ENCODE results near the gene SPOUT1. TPM values are rescaled to one million over a fixed set of nuclear protein-coding genes. Genes with fewer than 3 reads are reported as not detected.

The SPOUT1 gene
- total RNA-seq, 1 donor from 2014 or later, result 11.0 TPM

DNA sequence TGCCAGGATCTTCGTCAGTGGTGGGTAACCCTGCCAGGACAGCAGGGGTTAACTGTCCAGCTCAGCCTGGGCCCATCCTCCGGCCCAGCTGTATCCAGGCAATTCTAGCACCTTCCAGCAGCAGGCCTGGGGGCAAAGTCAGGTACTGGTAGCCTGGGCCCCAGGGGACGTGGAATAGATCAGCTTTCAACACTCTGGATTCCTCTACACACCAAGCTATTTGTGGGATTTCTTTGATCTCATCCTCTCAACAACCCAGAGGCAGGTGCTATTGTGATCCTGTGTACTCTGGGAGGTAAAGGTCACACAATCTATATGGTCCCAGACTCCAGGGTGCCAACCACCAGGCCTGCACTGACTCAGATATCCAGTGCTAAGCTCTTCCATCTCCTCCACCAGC lies 8.7 kb upstream of the SPOUT1 start:
- no peak overlapping the region for H3K9ac ChIP-seq (ENCODE audit: low read depth in 1 of 3, low read length in 3 of 3)
- no peak overlapping the region for H3K4me3 ChIP-seq (ENCODE audit: low read length in 3 of 3)
- H3K36me3 ChIP-seq (ENCODE audit: control insufficient read depth in 3 of 3, insufficient read depth in 3 of 3, low read length in 3 of 3), result peaks cover 8 to 31% (median 28%) of the 10 kb centered on the region in 3 donors
- H3K9me3 ChIP-seq (ENCODE audit: control insufficient read depth in 3 of 3, low read length in 3 of 3), result no peaks in the 10 kb centered on the region
- no peak overlapping the region for H3K27ac ChIP-seq (ENCODE audit: low read depth, low read length)
- no peaks in the 10 kb centered on the region for H3K27me3 ChIP-seq (ENCODE audit: control insufficient read depth in 3 of 3, insufficient read depth in 3 of 3, low read length in 3 of 3)
- H3K4me1 ChIP-seq (ENCODE audit: control insufficient read depth in 3 of 3, insufficient read depth in 3 of 3, low read length in 3 of 3), result no peaks in the 10 kb centered on the region

DNA sequence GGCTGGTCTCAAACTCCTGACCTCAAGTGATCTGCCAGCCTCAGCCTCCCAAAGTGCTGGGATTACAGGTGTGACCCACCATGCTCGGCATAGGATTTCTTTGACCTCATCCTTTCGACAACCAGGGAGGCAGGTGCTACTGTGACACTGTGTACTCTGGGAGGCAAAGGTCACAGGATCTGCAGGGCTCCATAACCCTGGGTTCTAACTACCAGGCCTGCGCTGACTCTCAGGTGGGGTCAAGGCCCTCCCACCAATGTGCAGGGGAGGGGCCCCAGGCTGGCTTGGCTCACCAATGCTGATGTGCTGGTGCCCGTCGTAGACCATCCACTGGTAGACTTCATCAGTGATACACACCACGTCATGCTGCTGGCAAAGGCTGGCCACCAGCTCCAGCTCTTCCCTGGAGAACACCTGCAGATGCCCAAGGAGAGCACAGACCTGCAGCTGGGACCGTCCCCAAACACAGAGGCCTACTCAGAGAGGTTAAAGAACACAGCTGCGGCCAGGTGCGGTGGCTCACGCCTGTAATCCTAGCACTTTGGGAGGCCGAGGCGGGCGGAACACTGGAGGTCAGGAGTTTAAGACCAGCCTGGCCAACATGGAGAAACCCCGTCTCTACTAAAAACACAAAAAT lies 7.0 kb upstream of the SPOUT1 start:
- Histone ChIP-seq H3K4me3 (ENCODE audit: low read length in 3 of 3) (no peak overlapping the region), H3K9ac (ENCODE audit: low read depth in 1 of 3, low read length in 3 of 3) (no peak overlapping the region), H3K4me1 (ENCODE audit: control insufficient read depth in 3 of 3, insufficient read depth in 3 of 3, low read length in 3 of 3) (no peaks in the 10 kb centered on the region), H3K27me3 (ENCODE audit: control insufficient read depth in 3 of 3, insufficient read depth in 3 of 3, low read length in 3 of 3) (no peaks in the 10 kb centered on the region), H3K9me3 (ENCODE audit: control insufficient read depth in 3 of 3, low read length in 3 of 3) (no peaks in the 10 kb centered on the region), H3K27ac (ENCODE audit: low read depth, low read length) (no peak overlapping the region), H3K36me3 (ENCODE audit: control insufficient read depth in 3 of 3, insufficient read depth in 3 of 3, low read length in 3 of 3) (peaks cover 16 to 29% (median 25%) of the 10 kb centered on the region in 3 donors)

DNA sequence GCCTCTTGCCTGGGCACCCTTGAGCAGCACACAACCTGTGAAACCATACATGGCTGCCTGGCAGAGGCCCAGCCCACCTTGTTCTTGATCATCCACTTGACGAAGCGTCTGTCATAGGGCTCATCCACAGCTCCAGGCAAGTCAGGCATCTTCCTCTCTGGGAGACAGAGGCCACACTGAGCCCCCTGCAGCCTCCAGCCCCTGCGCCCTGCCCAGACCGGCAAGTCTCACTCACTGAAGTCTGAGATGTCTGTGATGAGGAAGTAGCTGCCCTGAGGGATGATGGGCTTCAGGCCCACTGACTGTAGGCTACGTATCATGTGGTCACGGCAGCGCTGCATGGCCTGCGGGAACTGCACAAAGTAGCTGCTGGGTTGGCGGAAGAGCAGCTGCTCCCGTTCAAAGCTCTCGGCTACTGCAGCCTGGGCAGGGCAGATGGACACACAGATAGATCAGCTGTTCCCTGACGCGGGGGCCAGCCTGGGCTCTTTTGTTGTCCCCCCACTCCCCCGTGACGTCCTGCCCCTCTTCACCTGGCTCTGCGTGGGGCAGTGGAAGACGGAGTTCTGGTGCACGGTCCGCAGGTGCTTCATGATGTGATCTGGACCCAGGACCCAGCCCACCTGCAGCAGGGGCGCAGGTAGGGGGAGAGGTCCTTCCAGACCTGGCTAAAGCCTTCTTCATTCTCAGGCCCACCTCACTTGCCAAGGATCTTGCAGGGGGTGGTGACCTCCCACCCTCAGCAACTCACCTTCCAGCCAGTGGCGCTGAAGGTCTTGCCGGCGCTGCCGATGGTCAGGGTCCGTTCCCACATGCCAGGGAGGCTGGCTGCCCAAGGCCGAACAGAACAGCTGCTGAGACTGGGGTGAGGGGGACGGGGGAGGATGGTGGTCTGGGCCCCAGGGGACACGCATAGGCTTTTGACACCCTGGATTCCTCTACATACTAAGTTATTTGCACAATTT lies 5.9 kb upstream of the SPOUT1 start:
- Histone ChIP-seq H3K36me3 (ENCODE audit: control insufficient read depth in 3 of 3, insufficient read depth in 3 of 3, low read length in 3 of 3) (peaks cover 16 to 29% (median 25%) of the 10 kb centered on the region in 3 donors), H3K27me3 (ENCODE audit: control insufficient read depth in 3 of 3, insufficient read depth in 3 of 3, low read length in 3 of 3) (no peaks in the 10 kb centered on the region), H3K4me3 (ENCODE audit: low read length in 3 of 3) (no peak overlapping the region), H3K9ac (ENCODE audit: low read depth in 1 of 3, low read length in 3 of 3) (no peak overlapping the region), H3K4me1 (ENCODE audit: control insufficient read depth in 3 of 3, insufficient read depth in 3 of 3, low read length in 3 of 3) (no peaks in the 10 kb centered on the region), H3K9me3 (ENCODE audit: control insufficient read depth in 3 of 3, low read length in 3 of 3) (no peaks in the 10 kb centered on the region), H3K27ac (ENCODE audit: low read depth, low read length) (no peak overlapping the region)

DNA sequence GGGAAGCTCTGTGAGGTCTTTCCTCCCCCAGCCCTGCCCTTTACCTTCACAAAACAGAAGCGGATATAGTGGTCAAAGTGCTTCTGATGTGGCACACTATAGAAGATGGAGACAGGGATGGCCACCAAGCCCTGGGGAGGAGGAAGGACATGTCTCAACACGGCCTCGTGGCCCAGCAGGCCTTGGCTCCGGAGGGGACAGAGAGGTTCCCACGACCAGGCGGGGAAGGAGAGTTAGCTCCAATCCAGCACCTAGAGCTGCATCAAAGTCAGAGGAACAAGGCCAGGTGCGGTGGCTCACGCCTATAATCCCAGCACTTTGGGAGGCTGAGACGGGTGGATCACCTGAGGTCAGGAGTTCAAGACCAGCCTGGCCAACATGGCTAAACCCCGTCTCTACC lies 4.1 kb upstream of the SPOUT1 start:
- no peaks in the 10 kb centered on the region for H3K27me3 ChIP-seq (ENCODE audit: control insufficient read depth in 3 of 3, insufficient read depth in 3 of 3, low read length in 3 of 3)

DNA sequence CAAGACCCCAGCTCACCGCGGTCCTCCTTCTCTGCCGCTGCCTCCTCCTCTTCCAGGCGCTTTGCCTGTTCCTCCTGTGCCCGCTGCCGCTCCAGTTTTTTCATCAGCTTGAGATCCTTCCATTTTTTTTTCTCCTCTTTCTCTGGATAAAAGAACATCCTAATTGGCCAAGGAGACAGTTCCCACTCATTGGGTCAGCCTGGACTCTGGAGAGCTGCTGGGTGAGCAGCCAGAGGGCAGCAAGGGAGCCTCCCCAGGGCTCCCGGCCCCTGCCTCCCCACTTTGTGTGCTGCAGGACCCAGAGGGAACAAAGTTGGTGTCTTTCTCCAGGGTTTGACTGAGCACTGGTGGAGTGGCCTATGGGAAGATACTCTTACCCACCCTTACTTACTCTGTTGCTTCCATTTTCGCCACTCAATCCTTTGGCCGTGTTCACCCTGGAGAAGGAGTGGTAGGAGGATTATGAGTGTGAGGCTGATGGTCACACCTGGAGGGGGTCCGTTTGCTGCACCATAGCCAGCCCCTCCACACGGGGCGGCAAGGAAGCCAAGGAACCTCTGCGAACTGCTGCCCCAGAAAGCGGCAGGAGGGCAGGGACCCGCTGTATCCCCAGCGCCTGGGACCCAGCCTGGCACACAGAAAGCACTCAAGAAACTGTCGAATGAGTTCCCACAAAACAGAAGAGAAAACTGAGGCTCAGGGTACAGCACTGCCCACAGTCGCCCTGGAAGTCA lies 708 bp downstream of the SPOUT1 start:
- Histone ChIP-seq H3K4me1 (ENCODE audit: control insufficient read depth in 3 of 3, insufficient read depth in 3 of 3, low read length in 3 of 3) (peaks cover 12 to 18% (median 15%) of the 10 kb centered on the region in 3 donors), H3K27me3 (ENCODE audit: control insufficient read depth in 3 of 3, insufficient read depth in 3 of 3, low read length in 3 of 3) (no peaks in the 10 kb centered on the region), H3K9ac (ENCODE audit: low read depth in 1 of 3, low read length in 3 of 3) (peak overlapping the region; percentile 78 to 91 (median 87)), H3K4me3 (ENCODE audit: low read length in 3 of 3) (peak overlapping the region; percentile 82 to 89 (median 85)), H3K27ac (ENCODE audit: low read depth, low read length) (no peak overlapping the region), H3K9me3 (ENCODE audit: control insufficient read depth in 3 of 3, low read length in 3 of 3) (no peaks in the 10 kb centered on the region), H3K36me3 (ENCODE audit: control insufficient read depth in 3 of 3, insufficient read depth in 3 of 3, low read length in 3 of 3) (peaks cover 32 to 36% (median 36%) of the 10 kb centered on the region in 3 donors)

More for the DNA sequence above, 4.1 kb upstream of the SPOUT1 start:
- H3K27ac ChIP-seq (ENCODE audit: low read depth, low read length), result no peak overlapping the region
- H3K36me3 ChIP-seq (ENCODE audit: control insufficient read depth in 3 of 3, insufficient read depth in 3 of 3, low read length in 3 of 3), result peaks cover 16 to 29% (median 24%) of the 10 kb centered on the region in 3 donors
- H3K9ac ChIP-seq (ENCODE audit: low read depth in 1 of 3, low read length in 3 of 3), result no peak overlapping the region
- H3K4me1 ChIP-seq (ENCODE audit: control insufficient read depth in 3 of 3, insufficient read depth in 3 of 3, low read length in 3 of 3), result peaks cover 11 to 12% (median 12%) of the 10 kb centered on the region in 3 donors
- no peaks in the 10 kb centered on the region for H3K9me3 ChIP-seq (ENCODE audit: control insufficient read depth in 3 of 3, low read length in 3 of 3)
- no peak overlapping the region for H3K4me3 ChIP-seq (ENCODE audit: low read length in 3 of 3)

DNA sequence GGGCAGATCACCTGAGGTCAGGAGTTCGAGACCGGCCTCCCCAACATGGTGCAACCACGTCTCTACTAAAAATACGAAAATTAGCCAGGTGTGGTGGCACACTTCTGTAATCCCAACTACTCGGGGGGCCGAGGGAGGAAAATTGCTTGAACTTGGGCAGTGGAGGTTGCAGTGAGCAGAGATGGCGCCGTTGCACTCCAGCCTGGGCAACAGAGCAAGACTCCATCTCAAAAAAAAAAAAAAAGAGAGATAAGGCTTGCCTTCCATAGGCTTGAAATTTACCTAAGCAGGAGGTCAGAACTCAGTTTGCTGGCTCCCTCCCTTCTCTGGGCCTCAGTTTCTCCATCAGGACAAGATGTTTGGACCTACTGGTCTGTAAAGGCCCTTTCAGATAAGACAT lies 1.3 kb downstream of the SPOUT1 start:
- Histone ChIP-seq H3K4me3 (ENCODE audit: low read length in 3 of 3) (no peak overlapping the region), H3K27me3 (ENCODE audit: control insufficient read depth in 3 of 3, insufficient read depth in 3 of 3, low read length in 3 of 3) (no peaks in the 10 kb centered on the region), H3K4me1 (ENCODE audit: control insufficient read depth in 3 of 3, insufficient read depth in 3 of 3, low read length in 3 of 3) (peaks cover 12 to 18% (median 15%) of the 10 kb centered on the region in 3 donors), H3K9ac (ENCODE audit: low read depth in 1 of 3, low read length in 3 of 3) (peak overlapping the region in 1 of 3 donors; percentile 78), H3K36me3 (ENCODE audit: control insufficient read depth in 3 of 3, insufficient read depth in 3 of 3, low read length in 3 of 3) (peaks cover 35 to 40% (median 35%) of the 10 kb centered on the region in 3 donors), H3K27ac (ENCODE audit: low read depth, low read length) (no peak overlapping the region), H3K9me3 (ENCODE audit: control insufficient read depth in 3 of 3, low read length in 3 of 3) (no peaks in the 10 kb centered on the region)

DNA sequence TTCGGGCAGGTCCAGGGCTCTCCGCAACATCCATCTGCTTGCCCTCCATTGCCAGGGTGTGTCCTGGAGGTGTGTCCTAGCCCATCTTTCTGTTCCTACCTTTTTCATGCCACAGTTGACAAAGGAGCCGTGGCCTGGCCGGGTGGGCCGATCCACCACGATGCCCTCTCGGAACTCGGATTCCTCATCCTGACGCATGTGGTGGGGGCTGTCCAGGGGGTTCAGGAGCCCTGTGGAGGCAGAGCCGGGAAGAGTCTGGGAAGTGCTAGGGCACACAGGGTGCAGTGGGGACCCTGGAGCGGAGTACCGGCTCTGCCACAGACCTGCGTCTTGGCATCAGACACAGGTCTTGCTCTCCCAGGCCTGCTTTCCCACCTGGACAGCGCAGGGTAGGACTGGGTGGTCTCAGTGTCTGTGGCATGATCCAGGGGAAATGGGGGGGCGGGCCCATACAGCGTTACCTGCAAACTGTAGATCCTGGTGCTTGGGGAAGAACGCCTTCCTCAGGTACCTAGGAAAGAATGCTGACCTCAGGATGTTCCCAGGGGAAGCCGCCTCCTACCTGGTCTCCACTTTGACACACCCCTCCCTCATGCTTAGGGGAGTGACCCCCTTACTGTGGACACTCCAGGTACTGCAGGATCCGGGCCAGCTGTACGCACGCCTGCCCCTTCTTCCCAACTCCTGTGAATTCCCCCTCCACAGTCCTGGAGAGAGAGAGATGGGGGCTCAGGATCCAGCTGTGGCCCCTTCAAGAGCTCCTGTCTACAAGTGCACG lies 3.5 kb downstream of the SPOUT1 start:
- Histone ChIP-seq H3K4me3 (ENCODE audit: low read length in 3 of 3) (no peak overlapping the region), H3K27ac (ENCODE audit: low read depth, low read length) (no peak overlapping the region), H3K9me3 (ENCODE audit: control insufficient read depth in 3 of 3, low read length in 3 of 3) (no peaks in the 10 kb centered on the region), H3K9ac (ENCODE audit: low read depth in 1 of 3, low read length in 3 of 3) (no peak overlapping the region), H3K36me3 (ENCODE audit: control insufficient read depth in 3 of 3, insufficient read depth in 3 of 3, low read length in 3 of 3) (peaks cover 46 to 55% (median 47%) of the 10 kb centered on the region in 3 donors), H3K27me3 (ENCODE audit: control insufficient read depth in 3 of 3, insufficient read depth in 3 of 3, low read length in 3 of 3) (no peaks in the 10 kb centered on the region), H3K4me1 (ENCODE audit: control insufficient read depth in 3 of 3, insufficient read depth in 3 of 3, low read length in 3 of 3) (peaks cover 15 to 23% (median 17%) of the 10 kb centered on the region in 3 donors)

DNA sequence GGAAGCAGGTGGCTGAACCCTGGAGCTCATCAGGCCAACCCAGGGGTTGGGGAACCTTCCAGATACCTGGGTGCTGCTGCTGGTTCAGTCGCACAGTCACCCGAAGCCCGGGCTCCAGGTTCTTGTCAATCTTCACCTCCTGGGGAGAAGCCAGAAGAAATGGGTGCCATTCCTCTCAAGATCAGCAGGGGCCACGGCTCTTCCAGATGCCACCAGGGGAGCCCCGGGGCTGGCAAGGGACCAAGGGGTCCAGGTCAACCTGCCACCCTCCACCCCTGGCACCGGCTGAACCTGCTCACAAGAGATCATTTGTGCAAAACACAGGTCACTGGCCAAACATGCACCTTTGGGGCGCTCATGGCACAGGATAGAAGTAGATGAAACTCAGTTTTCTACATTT lies 4.7 kb downstream of the SPOUT1 start:
- Histone ChIP-seq H3K36me3 (ENCODE audit: control insufficient read depth in 3 of 3, insufficient read depth in 3 of 3, low read length in 3 of 3) (peaks cover 50 to 58% (median 53%) of the 10 kb centered on the region in 3 donors), H3K9ac (ENCODE audit: low read depth in 1 of 3, low read length in 3 of 3) (no peak overlapping the region), H3K27me3 (ENCODE audit: control insufficient read depth in 3 of 3, insufficient read depth in 3 of 3, low read length in 3 of 3) (no peaks in the 10 kb centered on the region), H3K4me3 (ENCODE audit: low read length in 3 of 3) (no peak overlapping the region), H3K27ac (ENCODE audit: low read depth, low read length) (no peak overlapping the region), H3K9me3 (ENCODE audit: control insufficient read depth in 3 of 3, low read length in 3 of 3) (no peaks in the 10 kb centered on the region), H3K4me1 (ENCODE audit: control insufficient read depth in 3 of 3, insufficient read depth in 3 of 3, low read length in 3 of 3) (peaks cover 16 to 25% (median 18%) of the 10 kb centered on the region in 3 donors)

DNA sequence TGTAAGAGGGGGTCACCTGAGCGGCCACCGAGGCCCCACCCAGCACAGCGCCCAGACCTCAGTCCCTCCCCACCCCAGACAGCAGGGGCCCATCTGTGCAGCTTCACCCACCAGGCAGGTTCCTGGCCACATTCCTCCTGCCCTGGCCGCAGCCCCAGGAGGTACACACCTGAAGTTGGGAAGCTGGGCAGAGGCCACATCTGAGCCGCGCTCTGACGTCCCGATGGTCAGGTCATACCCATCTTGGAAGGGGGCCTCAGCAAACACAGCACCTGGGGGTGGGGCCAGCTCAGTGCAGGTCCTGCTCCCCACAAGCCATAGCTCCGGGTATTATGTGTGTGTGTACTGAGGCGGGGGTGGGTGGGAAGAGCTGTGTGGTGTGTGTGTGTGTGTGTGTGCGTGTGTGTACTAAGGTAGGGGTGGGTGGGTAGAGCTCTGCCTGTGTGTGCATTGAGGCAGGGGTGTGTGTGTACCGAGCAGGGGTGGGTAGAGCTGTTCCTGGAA lies 5.6 kb downstream of the SPOUT1 start:
- Histone ChIP-seq H3K27me3 (ENCODE audit: control insufficient read depth in 3 of 3, insufficient read depth in 3 of 3, low read length in 3 of 3) (no peaks in the 10 kb centered on the region), H3K9ac (ENCODE audit: low read depth in 1 of 3, low read length in 3 of 3) (no peak overlapping the region), H3K27ac (ENCODE audit: low read depth, low read length) (no peak overlapping the region), H3K9me3 (ENCODE audit: control insufficient read depth in 3 of 3, low read length in 3 of 3) (no peaks in the 10 kb centered on the region), H3K4me1 (ENCODE audit: control insufficient read depth in 3 of 3, insufficient read depth in 3 of 3, low read length in 3 of 3) (peaks cover 19 to 29% (median 23%) of the 10 kb centered on the region in 3 donors), H3K4me3 (ENCODE audit: low read length in 3 of 3) (no peak overlapping the region), H3K36me3 (ENCODE audit: control insufficient read depth in 3 of 3, insufficient read depth in 3 of 3, low read length in 3 of 3) (peaks cover 50 to 58% (median 53%) of the 10 kb centered on the region in 3 donors)

Data from skeletal muscle tissue (tissue), 4 donors.